DMS79 (cell line): ENCODE data around the gene LYST.
"Not testable (repeated sequence)": the region's sequence is repeated elsewhere in the genome, so short reads cannot be mapped to it uniquely, and the experiment has no call there.

Experiments
- DNase-seq: peaks from one replicate; lab custom pipeline; 2025; lab: John Stamatoyannopoulos, UW

The LYST gene

DNA sequence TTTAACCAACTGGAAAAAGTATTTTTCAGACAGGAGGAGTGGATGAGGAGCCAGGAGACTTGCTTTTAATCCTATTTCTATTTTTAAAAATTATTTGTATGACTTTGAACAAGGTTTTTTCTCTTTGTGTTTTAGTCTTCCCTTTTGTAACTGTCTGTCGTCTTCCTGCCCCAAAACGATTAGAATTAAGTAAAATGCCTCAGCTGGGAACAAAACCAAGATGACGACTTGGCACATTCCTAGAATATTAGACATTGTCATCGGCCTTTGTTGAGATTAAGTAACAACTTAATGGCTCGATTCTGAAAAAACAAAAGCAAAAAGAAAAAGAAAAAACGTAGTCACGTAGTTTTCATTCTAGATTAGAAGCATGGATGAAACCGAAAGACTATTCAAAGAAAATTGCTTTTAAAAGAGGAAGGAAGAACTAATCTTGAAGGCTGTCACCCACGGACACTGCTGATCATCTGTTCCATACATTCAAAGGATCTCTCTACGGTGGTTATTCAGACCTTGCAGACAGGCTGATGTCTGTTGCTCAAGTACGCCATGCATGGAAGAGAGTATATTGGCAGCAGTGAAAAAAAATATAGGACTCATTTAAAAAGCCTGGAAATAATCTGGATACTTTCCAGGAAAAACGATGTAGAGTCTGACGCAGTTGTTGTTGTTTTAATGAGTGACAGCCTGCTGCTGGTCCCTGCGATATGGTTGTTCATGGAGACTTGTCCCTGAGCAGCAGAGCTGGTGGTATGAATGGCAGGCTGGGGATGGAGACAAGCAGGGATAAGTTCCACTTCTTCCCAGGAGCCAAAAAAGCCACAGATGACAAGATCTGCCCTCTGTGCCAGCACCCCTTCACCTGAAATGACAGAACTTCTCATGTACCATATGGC, 234.0 kb downstream of the LYST start:
- DNase-seq, result no peak

DNA sequence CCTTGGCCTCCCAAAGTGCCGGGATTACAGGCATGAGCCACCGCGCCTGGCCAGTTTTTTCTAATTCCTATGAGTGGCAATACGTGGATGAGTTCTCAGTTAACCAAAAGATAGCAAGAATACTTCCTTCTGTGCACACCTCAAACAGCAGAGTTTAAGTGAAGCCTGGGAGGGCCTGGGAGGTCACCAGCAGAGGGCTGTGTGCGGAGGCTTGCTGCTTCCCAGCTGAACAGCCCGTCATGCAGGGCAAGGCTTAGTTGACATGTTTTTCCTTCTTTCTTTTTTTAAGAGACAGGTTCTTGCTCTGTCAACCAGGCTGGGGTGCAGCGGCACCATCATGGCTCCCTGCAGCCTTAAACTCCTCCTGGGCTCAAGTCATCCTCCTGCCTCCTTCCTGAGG, 234.9 kb downstream of the LYST start:
- DNase-seq, result no peak

DNA sequence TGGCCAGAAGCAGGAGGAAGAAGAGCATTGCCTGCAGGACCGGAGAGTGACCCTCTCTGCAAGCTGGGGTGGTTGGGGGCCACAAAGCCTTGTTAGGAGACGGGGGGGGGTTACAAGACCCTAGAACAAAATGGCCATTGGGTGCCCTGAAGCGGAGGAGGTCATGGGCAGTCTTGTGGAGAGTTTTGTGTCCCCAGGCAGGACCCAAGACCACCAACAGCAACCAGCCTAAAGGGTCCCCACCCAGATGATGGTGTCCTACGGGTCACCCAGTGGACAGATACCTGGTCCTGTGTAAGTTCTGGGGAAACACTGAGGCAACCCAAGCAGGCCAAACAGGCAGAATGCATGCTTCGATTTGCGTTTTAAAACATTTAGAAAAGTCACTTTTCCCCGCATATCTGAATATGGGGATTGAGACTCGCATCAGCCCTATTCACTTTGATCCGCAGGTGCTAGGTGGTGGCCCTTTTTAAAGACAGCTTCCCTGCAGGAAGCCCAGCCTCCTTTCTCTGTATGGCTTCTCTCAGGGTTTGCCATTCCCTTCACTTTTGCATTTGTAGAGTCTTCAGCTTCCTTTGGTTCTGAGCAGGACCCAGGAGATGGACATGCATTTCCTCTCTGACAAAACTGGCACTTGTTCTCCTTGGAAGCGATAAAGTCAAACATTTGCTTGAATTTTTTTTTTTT, 238.2 kb downstream of the LYST start:
- DNase-seq, result no peak

DNA sequence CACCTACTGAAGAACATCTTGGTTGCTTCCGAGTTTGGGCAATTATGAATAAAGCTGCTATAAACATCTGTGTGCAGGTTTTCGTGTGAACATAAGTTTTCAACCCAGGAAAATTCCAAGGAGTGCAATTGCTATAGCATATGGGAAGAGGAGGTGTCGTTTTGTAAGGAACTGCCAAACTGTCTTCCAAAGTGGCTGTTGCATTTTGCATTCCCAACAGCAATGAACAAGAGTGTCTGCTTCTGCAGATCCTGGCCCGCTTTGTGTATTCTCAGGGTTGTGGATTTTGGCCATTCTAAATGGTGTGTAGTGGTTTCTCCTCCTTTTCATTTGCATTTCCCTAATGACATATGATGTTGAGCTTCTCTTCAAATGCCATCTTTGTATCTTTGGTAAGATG, 240.9 kb downstream of the LYST start:
- DNase-seq, result no peak

DNA sequence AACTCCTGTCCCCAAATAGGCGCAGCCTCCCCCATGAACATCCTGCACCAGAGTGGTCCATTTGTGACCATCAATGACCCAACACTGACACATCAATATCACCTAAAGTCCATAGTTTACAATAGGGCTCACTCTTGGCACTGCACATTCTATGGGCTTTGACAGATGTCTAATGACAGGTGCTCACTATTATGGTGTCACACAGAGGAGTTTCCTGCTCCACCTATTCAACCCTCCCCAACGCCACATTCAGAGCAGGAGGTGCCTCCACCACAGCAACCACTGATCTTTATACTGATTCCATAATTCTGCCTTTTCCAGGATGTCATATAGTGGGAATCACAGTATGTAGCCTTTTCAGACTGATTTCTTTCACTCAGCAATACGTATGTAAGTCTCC, 241.4 kb downstream of the LYST start:
- DNase-seq, result no peak

DNA sequence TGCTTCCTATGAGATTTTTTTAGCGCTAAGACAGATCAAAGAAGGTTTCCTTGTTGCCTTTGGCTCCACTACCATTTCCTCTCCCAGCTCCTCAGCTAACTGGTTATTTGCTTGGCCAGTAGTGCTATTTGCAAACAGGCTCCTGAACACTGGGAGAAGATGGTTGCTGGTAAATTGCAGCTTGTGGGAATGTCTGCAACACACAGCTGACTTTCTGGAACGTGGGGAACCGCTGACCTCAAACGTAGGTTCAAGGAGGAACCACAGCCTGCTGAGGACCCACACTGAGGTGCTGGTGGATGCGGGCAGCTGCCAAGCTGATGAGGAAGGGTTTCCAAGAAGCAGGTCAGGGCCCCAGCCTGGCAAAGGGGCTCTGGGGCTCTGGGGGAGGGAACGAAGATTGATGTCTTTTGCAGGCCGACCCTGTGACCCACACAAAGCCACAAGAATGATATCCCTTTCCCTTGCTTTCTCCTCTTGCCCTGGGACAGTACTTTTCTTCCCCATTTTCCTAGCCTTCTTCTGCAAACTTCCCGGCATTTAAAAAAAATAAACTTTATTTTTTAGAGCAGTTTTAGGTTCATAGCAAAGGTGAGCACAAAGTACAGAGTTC, 241.9 kb downstream of the LYST start:
- no peak for DNase-seq

DNA sequence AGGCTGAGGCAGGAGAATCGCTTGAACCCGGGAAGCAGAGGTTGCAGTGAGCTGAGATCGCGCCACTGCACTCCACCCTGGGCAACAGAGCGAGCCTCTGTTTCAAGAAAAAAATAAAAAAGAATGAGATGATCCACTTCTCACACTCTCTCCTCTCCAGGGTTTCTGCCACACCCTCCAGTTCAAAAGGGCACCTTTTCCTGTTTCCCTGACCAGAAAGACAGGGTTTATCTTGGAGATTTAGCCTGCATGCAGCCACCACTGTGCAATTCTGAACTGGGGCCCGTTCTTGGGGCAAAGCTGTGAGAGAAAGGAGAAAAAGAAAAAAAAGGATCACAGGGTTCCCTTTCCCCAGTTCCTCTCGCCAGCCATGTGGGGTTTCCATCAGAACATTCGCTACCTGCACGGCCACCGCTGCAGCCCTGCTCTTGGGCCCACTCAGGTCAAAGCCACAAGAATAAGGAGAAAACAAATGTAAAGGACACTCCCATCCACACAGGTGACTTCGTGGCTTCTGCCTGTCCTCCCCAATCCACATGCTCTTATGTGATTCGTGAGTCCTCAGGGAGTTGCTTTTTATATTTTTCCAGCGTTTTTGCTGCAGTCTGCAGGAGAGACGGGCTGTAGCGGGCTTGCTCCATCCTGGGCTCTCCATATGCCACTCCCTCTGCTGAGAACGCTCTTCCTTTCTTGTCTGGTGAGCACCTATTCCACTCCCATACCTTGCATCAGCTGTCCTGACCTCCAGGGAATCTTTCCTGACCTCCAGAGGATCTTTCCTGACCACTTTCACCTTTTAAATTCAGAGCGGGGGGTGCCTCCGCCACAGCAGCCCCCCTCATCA, 243.5 kb downstream of the LYST start:
- no peak for DNase-seq

DNA sequence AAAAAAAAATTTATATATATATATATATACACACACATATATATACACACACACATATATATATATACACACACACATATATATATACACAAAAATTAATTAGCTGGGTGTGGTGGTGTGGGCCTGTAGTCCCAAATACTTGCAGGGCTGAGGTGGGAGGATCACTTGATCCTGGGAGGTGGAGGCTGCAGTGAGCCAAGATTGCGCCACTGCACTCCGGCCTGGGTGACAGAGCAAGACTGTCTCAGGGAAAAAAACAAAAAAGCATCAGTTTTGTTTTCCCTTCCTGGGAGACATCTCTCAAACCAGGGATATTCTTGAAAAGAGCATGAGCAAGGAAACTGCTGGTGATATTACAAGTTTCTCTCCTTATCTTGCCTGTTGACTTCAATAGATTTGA, 247.6 kb downstream of the LYST start:
- not testable (repeated sequence) for DNase-seq

DNA sequence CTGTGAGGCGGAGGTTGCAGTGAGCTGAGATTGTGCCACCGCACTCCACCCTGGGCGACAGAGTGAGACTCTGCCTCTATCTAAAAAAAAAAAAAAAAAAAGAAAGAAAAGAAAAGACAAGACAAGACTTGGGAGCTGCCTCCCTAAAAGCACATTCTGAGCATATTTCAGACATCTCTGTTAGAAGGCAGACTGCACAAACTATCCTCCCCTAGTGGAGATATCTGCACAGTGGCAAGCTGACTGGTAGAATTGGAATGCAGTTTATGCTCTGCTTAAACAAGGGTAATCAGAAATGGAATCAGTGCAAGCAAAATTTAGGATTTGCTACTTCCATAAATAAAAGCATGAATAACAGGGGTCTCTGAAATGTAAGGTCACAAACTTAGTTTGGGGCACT, 248.9 kb downstream of the LYST start:
- no peak for DNase-seq

DNA sequence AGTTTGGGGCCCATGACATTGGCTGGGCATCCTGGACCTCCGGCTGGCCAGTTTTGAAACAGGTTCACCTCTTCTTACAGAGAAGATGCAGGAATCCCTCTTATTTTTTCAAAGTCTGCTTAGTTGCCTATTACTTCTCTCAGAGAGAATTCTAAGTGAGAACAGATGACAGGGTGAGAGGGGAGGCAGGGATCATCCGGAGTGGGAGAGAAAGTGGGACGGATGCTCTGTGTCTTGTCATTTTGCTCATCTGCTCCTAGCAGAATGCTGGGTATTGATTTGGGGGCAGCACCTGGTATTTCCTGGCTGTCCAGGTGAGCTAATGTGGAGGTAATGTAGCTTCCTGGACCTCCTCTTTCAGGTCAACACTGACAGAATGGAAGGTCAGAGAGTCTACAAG, 249.6 kb downstream of the LYST start:
- DNase-seq, result no peak

DNA sequence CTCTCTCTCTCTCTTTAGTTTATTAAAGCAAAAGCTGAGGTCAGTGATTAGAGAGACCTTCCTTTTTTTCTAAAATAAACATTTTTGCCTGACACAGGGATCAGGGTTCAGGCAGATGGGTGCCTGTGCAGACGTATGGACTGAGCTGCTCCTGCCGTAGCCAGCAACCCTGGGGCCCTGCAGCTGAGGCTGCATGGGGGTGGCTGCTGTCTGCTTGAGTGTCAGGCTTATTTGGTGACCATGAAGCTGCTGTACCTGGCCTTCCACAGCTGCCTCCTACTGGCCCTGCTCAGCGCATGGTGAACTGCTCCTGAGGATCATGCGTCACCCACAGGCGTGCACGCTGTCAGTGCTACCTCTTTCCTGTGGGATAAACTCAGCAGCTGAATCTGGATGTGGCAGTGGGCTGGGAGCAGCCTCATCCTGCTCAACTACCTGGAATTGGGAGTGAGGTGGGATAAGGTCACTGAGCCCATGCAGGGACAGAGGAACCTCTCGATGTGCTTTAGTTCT, 252.2 kb downstream of the LYST start:
- no peak for DNase-seq

DNA sequence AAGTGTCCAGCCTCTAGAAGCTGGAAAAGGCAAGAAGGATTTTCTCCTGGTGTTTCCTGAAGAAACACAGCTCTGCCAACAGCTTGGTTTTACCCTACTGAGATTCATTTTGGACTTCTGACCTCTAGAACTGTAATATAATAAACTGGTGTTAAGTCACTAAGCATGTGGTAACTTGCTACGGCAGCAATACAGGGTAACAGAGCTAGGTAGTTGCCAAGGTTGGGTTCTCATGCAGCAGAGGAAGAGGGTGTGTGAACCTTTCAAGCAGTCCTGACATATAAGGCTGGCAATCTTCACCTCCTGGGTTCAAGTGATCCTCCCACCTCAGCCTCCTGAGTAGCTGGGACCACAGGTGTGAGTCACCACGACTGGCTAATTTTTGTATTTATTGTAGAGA, 253.1 kb downstream of the LYST start:
- DNase-seq, result no peak

DNA sequence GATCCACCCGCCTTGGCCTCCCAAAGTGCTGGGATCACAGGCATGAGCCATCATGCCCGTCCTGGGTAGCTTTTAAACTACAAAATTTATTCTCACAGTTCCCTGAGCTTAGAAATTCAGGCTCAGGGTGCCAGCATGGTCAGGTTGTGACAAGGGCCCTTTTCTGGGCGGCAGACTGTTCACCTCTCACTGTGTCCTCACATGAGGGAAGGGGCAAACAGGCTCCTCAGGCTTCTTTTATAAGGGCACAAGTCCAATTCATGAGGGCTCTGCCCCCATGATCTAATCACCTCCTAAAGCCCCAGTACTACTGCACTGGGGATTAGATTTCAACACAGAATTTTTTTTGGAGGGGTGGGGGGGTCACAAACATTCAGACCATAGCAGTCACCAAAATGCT, 253.9 kb downstream of the LYST start:
- no peak for DNase-seq
